Gastrocnemius medialis (tissue), 4 donors: ENCODE measurements around the gene ACIN1.

Experiments
- CTCF ChIP-seq, 5 experiments: fragments of 450-650 bp in 3 of 5; fragments of 200-600 bp in 2 of 5; sonication (generic) in 2 of 5; IDR thresholded peaks in 4 of 5; conservative IDR thresholded peaks in 1 of 5; 1 replicate in 4 of 5; 2 replicates in 1 of 5; pipeline ENCODE4 v1.5.1; 2016 to 2019; ENCODE audit warnings: antibody characterized with exemption in 5 of 5, mild to moderate bottlenecking in 3 of 5, moderate library complexity in 3 of 5
- POLR2A ChIP-seq, 2 donors: fragments of 450-650 bp; IDR thresholded peaks; one replicate each; pipeline ENCODE4 v1.6.1; 2017; ENCODE audit warnings: antibody characterized with exemption in 2 of 2, mild to moderate bottlenecking in 2 of 2, moderate library complexity in 2 of 2

GRCh38 chr14:23015618-23016017, 79.3 kb downstream of the ACIN1 start:
- TF ChIP-seq CTCF (IDR thresholded peaks at IDR 0.05 in 4 of 5, conservative IDR thresholded peaks at IDR 0.05 in 1 of 5) = no peak
- no peak for TF ChIP-seq POLR2A (IDR thresholded peaks at IDR 0.05)
